Stomach (tissue), 9 donors: ENCODE data around the gene ANKRD55. TPM values are rescaled to one million over a fixed set of nuclear protein-coding genes. Genes with fewer than 3 reads are reported as not detected.

Experiments used
- DNase-seq, 2 donors: peaks; one replicate each; pipeline versions ENCODE4 v3.0.0 to v3.0.0-alpha.2; 2013 to 2019
- H3K27ac ChIP-seq, 5 donors: fragments of 200-600 bp in 4 of 5; sonication (generic) in 4 of 5; one replicate each; pipeline ENCODE4 v1.5.1; 2013 to 2019; ENCODE audit warnings: mild to moderate bottlenecking in 1 of 5, moderate library complexity in 1 of 5
- H3K27me3 ChIP-seq, 3 donors: fragments of 200-600 bp; sonication (generic); one replicate each; pipeline ENCODE4 v1.5.1; 2017 to 2019; ENCODE audit warnings: mixed run types in 1 of 3
- H3K36me3 ChIP-seq, 4 donors: fragments of 200-600 bp; sonication (generic); 1 replicate in 3 of 4; 2 replicates in 1 of 4; pipeline ENCODE4 v1.5.1; 2016 to 2019
- H3K4me1 ChIP-seq, 4 donors: fragments of 200-600 bp; sonication (generic); one replicate each; pipeline ENCODE4 v1.5.1; 2016 to 2019
- H3K4me3 ChIP-seq, 4 donors: fragments of 200-600 bp; sonication (generic) in 3 of 4; one replicate each; pipeline ENCODE4 v1.5.1; 2016 to 2019; ENCODE audit warnings: mild to moderate bottlenecking in 1 of 4
- H3K9me3 ChIP-seq, 4 donors: fragments of 200-600 bp; sonication (generic); one replicate each; pipeline ENCODE4 v1.5.1; 2016 to 2019
- CTCF ChIP-seq, 7 experiments: fragments of 450-650 bp in 4 of 7; fragments of 200-600 bp in 3 of 7; sonication (generic) in 3 of 7; IDR thresholded peaks; one replicate each; pipeline ENCODE4 v1.5.1; 2016 to 2019; ENCODE audit warnings: antibody characterized with exemption in 7 of 7, control low read depth in 2 of 7, mild to moderate bottlenecking in 1 of 7
- EP300 ChIP-seq: sonication (generic); formaldehyde crosslinking; IDR thresholded peaks from one replicate; pipeline ENCODE4 v1.6.1; 2017; ENCODE audit warnings: antibody characterized with exemption
- POLR2A ChIP-seq, 4 donors: fragments of 450-650 bp; IDR thresholded peaks; one replicate each; pipeline ENCODE4 v1.6.1; 2016; ENCODE audit warnings: antibody characterized with exemption in 4 of 4, control low read depth in 2 of 4, mild to moderate bottlenecking in 1 of 4, moderate library complexity in 1 of 4
- POLR2AphosphoS5 ChIP-seq, 3 donors: sonication (generic); formaldehyde crosslinking; IDR thresholded peaks; one replicate each; pipeline ENCODE4 v1.6.1; 2016; ENCODE audit warnings: antibody characterized with exemption in 3 of 3
- WGBS, 5 donors: extraction: QIAGEN DNeasy Blood & Tissue Kit in 3 of 5; methylation state at CpG; one replicate each; pipeline versions ENCODE4 v1.1.5 to v1.1.7; 2013 to 2018; 5-methylcytosine and 5-hydroxymethylcytosine counted together
- intact Hi-C: fragments of 100-400 bp; cut with DNase I; formaldehyde crosslinking; loops from one replicate; pipeline ENCODE4 v1.15.1; 2023; ENCODE audit warnings: low total_unique reads
- polyA plus RNA-seq, 3 donors: library from polyadenylated mRNA; stranded (reverse); fragments of 200-250 nt; gene quantifications; one replicate each; pipeline ENCODE4 v1.2.3, GENCODE V29; 2013
- total RNA-seq, 5 donors: library from RNA; depleted of rRNA; stranded (reverse); fragments of >200 nt; gene quantifications; one replicate each; pipeline versions ENCODE4 v1.1.0 to v1.2.3, GENCODE V29; 2014 to 2016
- donor health status: healthy with polysubstance abuse.
- donor health status: Bipolar disorder and iron deficiency.
- donor health status: healthy.

The ANKRD55 gene
- total and polyA plus RNA-seq, 8 donors: 0.08 to 0.18 TPM; not detected in 6

GRCh38 chr5:56071470-56071869 is 161.7 kb downstream of the ANKRD55 start:
- Histone ChIP-seq H3K9me3 (no peaks in the 10 kb centered on the region), H3K4me3 (no peak overlapping the region), H3K27me3 (no peaks in the 10 kb centered on the region), H3K36me3 (no peaks in the 10 kb centered on the region), H3K4me1 (peaks cover 0 to 29% (median 16%) of the 10 kb centered on the region in 4 donors), H3K27ac (peak overlapping the region in 3 of 5 donors; percentile 11 to 64 (median 62))
- 64 to 86% (median 82%) methylated on average over 4 of the region's 4 CpGs for WGBS, 5 donors
- TF ChIP-seq POLR2A (IDR thresholded peaks at IDR 0.05) (no peak), POLR2AphosphoS5 (IDR thresholded peaks at IDR 0.05) (no peak), EP300 (no peak), CTCF (IDR thresholded peaks at IDR 0.05) (no peak)
- intact Hi-C loops: no loop called here
- DNase-seq: no peak

GRCh38 chr5:56070851-56071465 is 162.2 kb downstream of the ANKRD55 start:
- H3K9me3 ChIP-seq: no peaks in the 10 kb centered on the region
- no peaks in the 10 kb centered on the region for H3K36me3 ChIP-seq
- no peaks in the 10 kb centered on the region for H3K27me3 ChIP-seq
- WGBS, 5 donors: 32 to 52% (median 39%) methylated on average over 2 of the region's 2 CpGs
- TF ChIP-seq POLR2A (IDR thresholded peaks at IDR 0.05) (no peak), EP300 (no peak), CTCF (IDR thresholded peaks at IDR 0.05) (no peak), POLR2AphosphoS5 (IDR thresholded peaks at IDR 0.05) (no peak)
- DNase-seq: no peak
- peak overlapping the region in 3 of 5 donors; percentile 11 to 64 (median 62) for H3K27ac ChIP-seq
- H3K4me3 ChIP-seq: no peak overlapping the region
- peaks cover 0 to 29% (median 16%) of the 10 kb centered on the region in 4 donors for H3K4me1 ChIP-seq
- intact Hi-C loops: no loop called here

- TF ChIP-seq EP300 (no peak), POLR2AphosphoS5 (IDR thresholded peaks at IDR 0.05) (no peak), POLR2A (IDR thresholded peaks at IDR 0.05) (no peak), CTCF (IDR thresholded peaks at IDR 0.05) (no peak)
- intact Hi-C loops: no loop called here
- WGBS, 5 donors: 38 to 66% (median 51%) methylated on average over 3 of the region's 3 CpGs
- H3K4me3 ChIP-seq: no peak overlapping the region
- peaks cover 0 to 29% (median 14%) of the 10 kb centered on the region in 4 donors for H3K4me1 ChIP-seq
- no peak for DNase-seq
- no peaks in the 10 kb centered on the region for H3K27me3 ChIP-seq
- peak overlapping the region in 1 of 5 donors; percentile 64 for H3K27ac ChIP-seq
- H3K36me3 ChIP-seq: no peaks in the 10 kb centered on the region
- H3K9me3 ChIP-seq: no peaks in the 10 kb centered on the region
Observed at GRCh38 chr5:56069652-56070226, 163.4 kb downstream of the ANKRD55 start.

- TF ChIP-seq EP300: no peak
- TF ChIP-seq CTCF (IDR thresholded peaks at IDR 0.05): no peak
- TF ChIP-seq POLR2AphosphoS5 (IDR thresholded peaks at IDR 0.05): no peak
- TF ChIP-seq POLR2A (IDR thresholded peaks at IDR 0.05): no peak
- no peaks in the 10 kb centered on the region for H3K9me3 ChIP-seq
- H3K4me3 ChIP-seq: no peak overlapping the region
- peaks cover 0 to 29% (median 14%) of the 10 kb centered on the region in 4 donors for H3K4me1 ChIP-seq
- DNase-seq: no peak
- 91 to 99% (median 97%) methylated on average over 3 of the region's 3 CpGs for WGBS, 5 donors
- no peaks in the 10 kb centered on the region for H3K27me3 ChIP-seq
- no peaks in the 10 kb centered on the region for H3K36me3 ChIP-seq
- intact Hi-C loops: no loop called here
- no peak overlapping the region for H3K27ac ChIP-seq
Observed at GRCh38 chr5:56066931-56067450, 166.1 kb downstream of the ANKRD55 start.
